Liver (tissue), 9 donors: ENCODE results near the gene PSENEN. TPM values are rescaled to one million over a fixed set of nuclear protein-coding genes. Genes with fewer than 3 reads are reported as not detected.

Source experiments
- DNase-seq: peaks from one replicate; pipeline ENCODE4 v3.0.0-alpha.2; 2017; ENCODE audit warnings: low spot score
- H3K27ac ChIP-seq, 2 donors: one replicate each; pipeline ENCODE4 v1.7.0; 2013; ENCODE audit warnings: inconsistent platforms in 2 of 2, low read length in 2 of 2, control low read depth in 1 of 2, low read depth in 1 of 2, mild to moderate bottlenecking in 1 of 2
- H3K27me3 ChIP-seq, 4 donors: one replicate each; pipeline versions ENCODE4 v1.6.1 to v1.7.0; 2013; ENCODE audit warnings: low read length in 3 of 4, inconsistent platforms in 1 of 4, mild to moderate bottlenecking in 1 of 4, moderate library complexity in 1 of 4; ENCODE audit not compliant: control insufficient read depth in 4 of 4, insufficient read depth in 4 of 4
- H3K36me3 ChIP-seq, 4 donors: one replicate each; pipeline versions ENCODE4 v1.6.1 to v1.7.0; 2013; ENCODE audit warnings: low read length in 3 of 4, mild to moderate bottlenecking in 3 of 4, low read depth in 1 of 4, moderate library complexity in 1 of 4; ENCODE audit not compliant: control insufficient read depth in 4 of 4, insufficient read depth in 3 of 4
- H3K4me1 ChIP-seq, 4 donors: one replicate each; pipeline versions ENCODE4 v1.6.1 to v1.7.0; 2013; ENCODE audit warnings: low read length in 3 of 4, mild to moderate bottlenecking in 3 of 4, moderate library complexity in 1 of 4; ENCODE audit not compliant: control insufficient read depth in 4 of 4, insufficient read depth in 4 of 4
- H3K4me3 ChIP-seq, 3 donors: one replicate each; pipeline versions ENCODE4 v1.6.1 to v1.7.0; 2013; ENCODE audit warnings: low read length in 3 of 3, control low read depth in 1 of 3, low read depth in 1 of 3, mild to moderate bottlenecking in 1 of 3
- H3K9ac ChIP-seq, 2 donors: one replicate each; pipeline ENCODE4 v1.7.0; 2013; ENCODE audit warnings: low read length in 2 of 2, mild to moderate bottlenecking in 2 of 2, moderate library complexity in 2 of 2, control low read depth in 1 of 2, low read depth in 1 of 2
- H3K9me3 ChIP-seq, 4 donors: one replicate each; pipeline versions ENCODE4 v1.6.1 to v1.7.0; 2013; ENCODE audit warnings: low read length in 3 of 4; ENCODE audit not compliant: control insufficient read depth in 4 of 4
- ATF3 ChIP-seq: IDR thresholded peaks from 2 replicates; pipeline ENCODE4 v1.6.1; 2016; ENCODE audit warnings: antibody characterized with exemption
- EGR1 ChIP-seq, 2 donors: IDR thresholded peaks; 2 replicates each; pipeline ENCODE4 v1.6.1; 2016 to 2018; ENCODE audit warnings: antibody characterized with exemption in 2 of 2, low read depth in 2 of 2
- FOXA1 ChIP-seq: IDR thresholded peaks from 2 replicates; pipeline ENCODE4 v1.6.1; 2016; ENCODE audit warnings: antibody characterized with exemption
- FOXA2 ChIP-seq: IDR thresholded peaks from 2 replicates; pipeline ENCODE4 v1.6.1; 2016; ENCODE audit warnings: antibody characterized with exemption
- GABPA ChIP-seq, 2 donors: IDR thresholded peaks in 1 of 2; conservative IDR thresholded peaks in 1 of 2; 2 replicates each; pipeline ENCODE4 v1.6.1; 2016; ENCODE audit warnings: antibody characterized with exemption in 2 of 2, mild to moderate bottlenecking in 1 of 2, moderate library complexity in 1 of 2
- HNF4A ChIP-seq, 2 donors: conservative IDR thresholded peaks; 2 replicates each; pipeline ENCODE4 v1.6.1; 2016; ENCODE audit warnings: antibody characterized with exemption in 2 of 2, mild to moderate bottlenecking in 2 of 2
- HNF4G ChIP-seq: IDR thresholded peaks from 2 replicates; pipeline ENCODE4 v1.6.1; 2016; ENCODE audit warnings: antibody characterized with exemption
- JUND ChIP-seq, 2 donors: IDR thresholded peaks; 2 replicates each; pipeline ENCODE4 v1.6.1; 2016; ENCODE audit warnings: antibody characterized with exemption in 2 of 2
- MAX ChIP-seq: IDR thresholded peaks from 2 replicates; pipeline ENCODE4 v1.6.1; 2016; ENCODE audit warnings: antibody characterized with exemption
- NR2F2 ChIP-seq: IDR thresholded peaks from 2 replicates; pipeline ENCODE4 v1.6.1; 2016; ENCODE audit warnings: antibody characterized with exemption
- RAD21 ChIP-seq, 2 donors: IDR thresholded peaks; 2 replicates each; pipeline ENCODE4 v1.6.1; 2016; ENCODE audit warnings: antibody characterized with exemption in 2 of 2, mild to moderate bottlenecking in 2 of 2
- REST ChIP-seq: IDR thresholded peaks from 2 replicates; pipeline ENCODE4 v1.6.1; 2016; ENCODE audit warnings: antibody characterized with exemption, mild to moderate bottlenecking
- RXRA ChIP-seq, 2 donors: IDR thresholded peaks; 2 replicates each; pipeline ENCODE4 v1.6.1; 2017 to 2018; ENCODE audit warnings: antibody characterized with exemption in 2 of 2, mild to moderate bottlenecking in 1 of 2
- SP1 ChIP-seq: IDR thresholded peaks from 2 replicates; pipeline ENCODE4 v1.6.1; 2018; ENCODE audit warnings: antibody characterized with exemption, mild to moderate bottlenecking
- TAF1 ChIP-seq: conservative IDR thresholded peaks from 2 replicates; pipeline ENCODE4 v1.6.1; 2016; ENCODE audit warnings: antibody characterized with exemption, mild to moderate bottlenecking
- YY1 ChIP-seq: IDR thresholded peaks from 2 replicates; pipeline ENCODE4 v1.6.1; 2016; ENCODE audit warnings: antibody characterized with exemption, mild to moderate bottlenecking
- WGBS: extraction: QIAGEN DNeasy Blood & Tissue Kit; methylation state at CpG from one replicate; pipeline ENCODE4 v1.1.7; 2013; 5-methylcytosine and 5-hydroxymethylcytosine counted together
- polyA plus RNA-seq, 2 donors: library from polyadenylated mRNA; stranded (reverse) in 1 of 2; unstranded in 1 of 2; fragments of 200-250 nt in 1 of 2; fragments of >200 nt in 1 of 2; fragmentation: Nextera tagmentation in 1 of 2; extraction: Ambion mirVana in 1 of 2; gene quantifications; one replicate each; pipeline versions ENCODE4 v1.2.1 to v1.2.3, GENCODE V29; 2013 to 2015
- total RNA-seq, 2 donors: library from RNA; depleted of rRNA; stranded (reverse); fragments of >200 nt; gene quantifications; one replicate each; pipeline ENCODE4 v1.2.3, GENCODE V29; 2014
- TF ChIP-seq, protein P1 (sequence below): fragments of 150-350 bp; IDR thresholded peaks from 2 replicates; pipeline ENCODE4 v1.5.1; 2017; ENCODE audit warnings: improper control_type of control experiment, low read depth, low read length; ENCODE audit not compliant: missing input control
- TF ChIP-seq, protein P2 (sequence below): IDR thresholded peaks from 2 replicates; pipeline ENCODE4 v1.6.1; 2016; ENCODE audit warnings: antibody characterized with exemption
- donor health status: healthy.
- donor health status: healthy.
- donor health status: healthy.
- donor health status: healthy.
- donor health status: healthy.

Gene PSENEN
- total and polyA plus RNA-seq, 4 donors, result 7.4 to 58.1 (median 20.7) TPM

- 90% methylated on average over 14 of the region's 14 CpGs for WGBS
- peaks cover 8 to 17% (median 12%) of the 10 kb centered on the region in 4 donors for H3K4me1 ChIP-seq
- no peak overlapping the region for H3K27ac ChIP-seq
- no peak overlapping the region for H3K9ac ChIP-seq
- DNase-seq, result no peak
- no peaks in the 10 kb centered on the region for H3K27me3 ChIP-seq
- no peak for TF ChIP-seq ATF3
- TF ChIP-seq FOXA2, result no peak
- no peak for TF ChIP-seq SP1
- no peak for TF ChIP-seq YY1
- TF ChIP-seq HNF4A (conservative IDR thresholded peaks at IDR 0.05), result no peak
- TF ChIP-seq RAD21 (IDR thresholded peaks at IDR 0.05), result no peak
- TF ChIP-seq JUND (IDR thresholded peaks at IDR 0.05), result no peak
- TF ChIP-seq REST, result no peak
- TF ChIP-seq HNF4G, result no peak
- TF ChIP-seq, protein P1, sequence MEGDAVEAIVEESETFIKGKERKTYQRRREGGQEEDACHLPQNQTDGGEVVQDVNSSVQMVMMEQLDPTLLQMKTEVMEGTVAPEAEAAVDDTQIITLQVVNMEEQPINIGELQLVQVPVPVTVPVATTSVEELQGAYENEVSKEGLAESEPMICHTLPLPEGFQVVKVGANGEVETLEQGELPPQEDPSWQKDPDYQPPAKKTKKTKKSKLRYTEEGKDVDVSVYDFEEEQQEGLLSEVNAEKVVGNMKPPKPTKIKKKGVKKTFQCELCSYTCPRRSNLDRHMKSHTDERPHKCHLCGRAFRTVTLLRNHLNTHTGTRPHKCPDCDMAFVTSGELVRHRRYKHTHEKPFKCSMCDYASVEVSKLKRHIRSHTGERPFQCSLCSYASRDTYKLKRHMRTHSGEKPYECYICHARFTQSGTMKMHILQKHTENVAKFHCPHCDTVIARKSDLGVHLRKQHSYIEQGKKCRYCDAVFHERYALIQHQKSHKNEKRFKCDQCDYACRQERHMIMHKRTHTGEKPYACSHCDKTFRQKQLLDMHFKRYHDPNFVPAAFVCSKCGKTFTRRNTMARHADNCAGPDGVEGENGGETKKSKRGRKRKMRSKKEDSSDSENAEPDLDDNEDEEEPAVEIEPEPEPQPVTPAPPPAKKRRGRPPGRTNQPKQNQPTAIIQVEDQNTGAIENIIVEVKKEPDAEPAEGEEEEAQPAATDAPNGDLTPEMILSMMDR, result no peak
- no peak for TF ChIP-seq RXRA (IDR thresholded peaks at IDR 0.05)
- TF ChIP-seq GABPA (IDR thresholded peaks at IDR 0.05 in 1 of 2, conservative IDR thresholded peaks at IDR 0.05 in 1 of 2), result no peak
- TF ChIP-seq, protein P2, sequence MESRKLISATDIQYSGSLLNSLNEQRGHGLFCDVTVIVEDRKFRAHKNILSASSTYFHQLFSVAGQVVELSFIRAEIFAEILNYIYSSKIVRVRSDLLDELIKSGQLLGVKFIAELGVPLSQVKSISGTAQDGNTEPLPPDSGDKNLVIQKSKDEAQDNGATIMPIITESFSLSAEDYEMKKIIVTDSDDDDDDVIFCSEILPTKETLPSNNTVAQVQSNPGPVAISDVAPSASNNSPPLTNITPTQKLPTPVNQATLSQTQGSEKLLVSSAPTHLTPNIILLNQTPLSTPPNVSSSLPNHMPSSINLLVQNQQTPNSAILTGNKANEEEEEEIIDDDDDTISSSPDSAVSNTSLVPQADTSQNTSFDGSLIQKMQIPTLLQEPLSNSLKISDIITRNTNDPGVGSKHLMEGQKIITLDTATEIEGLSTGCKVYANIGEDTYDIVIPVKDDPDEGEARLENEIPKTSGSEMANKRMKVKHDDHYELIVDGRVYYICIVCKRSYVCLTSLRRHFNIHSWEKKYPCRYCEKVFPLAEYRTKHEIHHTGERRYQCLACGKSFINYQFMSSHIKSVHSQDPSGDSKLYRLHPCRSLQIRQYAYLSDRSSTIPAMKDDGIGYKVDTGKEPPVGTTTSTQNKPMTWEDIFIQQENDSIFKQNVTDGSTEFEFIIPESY, result no peak
- TF ChIP-seq EGR1 (IDR thresholded peaks at IDR 0.05; ENCODE audit: low read depth in 2 of 2), result no peak
- TF ChIP-seq TAF1, result no peak
- no peak for TF ChIP-seq MAX
- TF ChIP-seq FOXA1, result no peak
- TF ChIP-seq NR2F2, result no peak
- no peak overlapping the region for H3K4me3 ChIP-seq
- peaks cover 0 to 20% (median 10%) of the 10 kb centered on the region in 4 donors for H3K36me3 ChIP-seq
- no peaks in the 10 kb centered on the region for H3K9me3 ChIP-seq
These were observed 6.6 kb downstream of the PSENEN start for GRCh38 chr19:35751839-35752745.
